ENCODE measurements around the gene UNC13D. TPM values are rescaled to one million over a fixed set of nuclear protein-coding genes. Genes with fewer than 3 reads are reported as not detected.
A peak's percentile ranks its signal among the peaks of the same experiment; 100 is the strongest.

The UNC13D gene
- total and polyA plus RNA-seq, 7 experiments from 2014 or later, result 44.5 to 201 (median 149) TPM

- ChIA-PET POLR2A (interaction anchor here (0.6 to 2.1 kb wide), 10 partner anchors 9 to 67 kb away, joined by 4 to 8 read pairs (median 6); partner anchors contain the start of genes GALK1, TRIM65 and WBP2), CTCF (interaction anchor here (1.0 to 4.1 kb wide), 5 partner anchors 15 to 80 kb away, joined by 3 to 17 read pairs (median 4); partner anchors contain the start of gene UNC13D)
- Mint-ChIP-seq H3K4me3 (no peak overlapping the region), H3K9me3 (no peaks in the 10 kb centered on the region), H3K27me3 (no peaks in the 10 kb centered on the region), H3K27ac (peak overlapping the region in 4 of 9 donors; percentile 8 to 62 (median 22)), H3K36me3 (peaks cover 0 to 18% (median 3%) of the 10 kb centered on the region in 5 donors), H3K4me1 (peaks cover 24 to 35% (median 30%) of the 10 kb centered on the region in 7 donors)
- Histone ChIP-seq H3K9me3 (ENCODE audit: control insufficient read depth in 2 of 3, low read length in 3 of 3) (no peaks in the 10 kb centered on the region), H3K36me3 (ENCODE audit: control insufficient read depth in 2 of 3, insufficient read depth in 3 of 3, low read length in 3 of 3) (peaks cover 7 to 73% (median 20%) of the 10 kb centered on the region in 3 experiments), H3K4me1 (ENCODE audit: control insufficient read depth in 2 of 2, insufficient read depth in 2 of 2, low read length in 2 of 2) (peaks cover 28 to 31% of the 10 kb centered on the region in 2 donors), H3K27me3 (ENCODE audit: control insufficient read depth in 2 of 2, insufficient read depth in 2 of 2, low read length in 2 of 2) (no peaks in the 10 kb centered on the region), H3K4me3 (ENCODE audit: low read length) (no peak overlapping the region), H3K27ac (ENCODE audit: low read depth, low read length) (no peak overlapping the region)
- ATAC-seq (no peak), DNase-seq (peak in 1 of 9 donors; percentile 4)
- intact Hi-C loops (cut with micrococcal nuclease), result loop anchor here in 1 of 2 donors (5.0 kb wide), 1 partner anchor 52 kb away; a partner anchor contains a TSS
Observed at GRCh38 chr17:75829747-75830146, 14.5 kb downstream of the UNC13D start.

DNA sequence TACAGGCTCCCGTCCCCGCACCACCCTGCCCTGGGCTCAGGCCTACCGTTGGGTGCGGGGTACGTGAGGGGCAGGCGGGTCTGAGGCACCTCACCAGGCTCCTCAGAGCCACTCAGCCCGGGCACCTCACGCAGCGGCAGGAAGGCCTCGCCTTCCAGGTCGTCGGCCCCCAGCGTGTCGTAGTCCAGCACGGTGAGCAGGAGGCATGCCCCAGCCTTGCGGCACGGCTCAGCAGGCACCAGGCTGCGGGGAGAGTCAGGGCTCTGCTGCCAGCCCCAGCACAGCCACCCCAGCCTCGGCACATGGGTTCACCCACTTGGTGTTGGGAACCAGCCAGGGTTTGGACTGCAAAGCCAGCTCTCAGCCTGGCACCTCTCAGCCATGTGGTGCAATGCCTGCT is 15.5 kb downstream of the UNC13D start:
- Mint-ChIP-seq H3K27ac (no peak overlapping the region), H3K9me3 (no peaks in the 10 kb centered on the region), H3K36me3 (peaks cover 0 to 13% (median 3%) of the 10 kb centered on the region in 5 donors), H3K4me1 (peaks cover 17 to 27% (median 22%) of the 10 kb centered on the region in 7 donors), H3K27me3 (no peaks in the 10 kb centered on the region), H3K4me3 (no peak overlapping the region)
- peak in 1 of 9 donors; percentile 5 for DNase-seq
- no peaks in the 10 kb centered on the region for H3K27me3 ChIP-seq (ENCODE audit: control insufficient read depth in 2 of 2, insufficient read depth in 2 of 2, low read length in 2 of 2)
- H3K4me1 ChIP-seq (ENCODE audit: control insufficient read depth in 2 of 2, insufficient read depth in 2 of 2, low read length in 2 of 2), result peaks cover 18 to 21% of the 10 kb centered on the region in 2 donors
- intact Hi-C loops (cut with micrococcal nuclease), result loop anchor here in 1 of 2 donors (5.0 kb wide), 1 partner anchor 51 kb away; a partner anchor contains a TSS
- H3K4me3 ChIP-seq (ENCODE audit: low read length), result no peak overlapping the region
- CTCF ChIA-PET, result interaction anchor here (0.8 to 4.7 kb wide), 4 partner anchors 12 to 75 kb away, joined by 3 to 30 read pairs (median 10); partner anchors contain the start of gene UNK
- H3K9me3 ChIP-seq (ENCODE audit: control insufficient read depth in 2 of 3, low read length in 3 of 3), result no peaks in the 10 kb centered on the region
- POLR2A ChIA-PET, result interaction anchor here (1.0 to 8.6 kb wide), 8 partner anchors 10 to 75 kb away, joined by 4 to 77 read pairs (median 6); partner anchors contain the start of genes GALK1, UNC13D and WBP2
- no peak for ATAC-seq
- H3K27ac ChIP-seq (ENCODE audit: low read depth, low read length), result peak overlapping the region; percentile 67
- H3K36me3 ChIP-seq (ENCODE audit: control insufficient read depth in 2 of 3, insufficient read depth in 3 of 3, low read length in 3 of 3), result peaks cover 4 to 72% (median 14%) of the 10 kb centered on the region in 3 experiments

- H3K36me3 Mint-ChIP-seq, result peaks cover 0 to 10% (median 0%) of the 10 kb centered on the region in 5 donors
- peaks cover 11 to 14% of the 10 kb centered on the region in 2 donors for H3K4me1 ChIP-seq (ENCODE audit: control insufficient read depth in 2 of 2, insufficient read depth in 2 of 2, low read length in 2 of 2)
- no peaks in the 10 kb centered on the region for H3K27me3 ChIP-seq (ENCODE audit: control insufficient read depth in 2 of 2, insufficient read depth in 2 of 2, low read length in 2 of 2)
- H3K27ac Mint-ChIP-seq, result peak overlapping the region; percentile 25 to 91 (median 76)
- ATAC-seq (peak; percentile 29), DNase-seq (peak in 1 of 9 donors; percentile 27)
- peak overlapping the region; percentile 67 for H3K27ac ChIP-seq (ENCODE audit: low read depth, low read length)
- CTCF ChIA-PET, result interaction anchor here (0.6 to 4.7 kb wide), 7 partner anchors 13 to 75 kb away, joined by 3 to 30 read pairs (median 8); partner anchors contain the start of genes GALK1, UNK and WBP2
- H3K9me3 ChIP-seq (ENCODE audit: control insufficient read depth in 2 of 3, low read length in 3 of 3), result no peaks in the 10 kb centered on the region
- peak overlapping the region; percentile 30 for H3K4me3 ChIP-seq (ENCODE audit: low read length)
- peak overlapping the region; percentile 37 to 74 (median 54) for H3K4me3 Mint-ChIP-seq
- H3K27me3 Mint-ChIP-seq, result no peaks in the 10 kb centered on the region
- no peaks in the 10 kb centered on the region for H3K9me3 Mint-ChIP-seq
- H3K36me3 ChIP-seq (ENCODE audit: control insufficient read depth in 2 of 3, insufficient read depth in 3 of 3, low read length in 3 of 3), result peaks cover 0 to 75% (median 12%) of the 10 kb centered on the region in 3 experiments
- peaks cover 10 to 20% (median 15%) of the 10 kb centered on the region in 7 donors for H3K4me1 Mint-ChIP-seq
- intact Hi-C loops (cut with micrococcal nuclease), result loop anchor here in 1 of 2 donors (5.0 kb wide), 1 partner anchor 51 kb away; a partner anchor contains a TSS
- POLR2A ChIA-PET, result interaction anchor here (0.7 to 8.6 kb wide), 7 partner anchors 16 to 845 kb away, joined by 3 to 77 read pairs (median 6); partner anchors contain the start of genes UNC13D and WBP2
Observed at GRCh38 chr17:75828076-75828400, 16.2 kb downstream of the UNC13D start.

- ChIA-PET POLR2A (interaction anchor here (0.7 to 8.6 kb wide), 11 partner anchors 12 to 845 kb away, joined by 3 to 77 read pairs (median 4); partner anchors contain the start of genes GALK1, UNC13D, UNK and WBP2), CTCF (interaction anchor here (0.6 to 4.7 kb wide), 8 partner anchors 13 to 84 kb away, joined by 3 to 30 read pairs (median 8); partner anchors contain the start of genes GALK1, TRIM47, UNK and WBP2)
- DNase-seq (peak; percentile 41 to 66 (median 61)), ATAC-seq (peak; percentile 76)
- Histone ChIP-seq H3K27me3 (ENCODE audit: control insufficient read depth in 2 of 2, insufficient read depth in 2 of 2, low read length in 2 of 2) (no peaks in the 10 kb centered on the region), H3K4me1 (ENCODE audit: control insufficient read depth in 2 of 2, insufficient read depth in 2 of 2, low read length in 2 of 2) (peaks cover 8% of the 10 kb centered on the region in 2 donors), H3K4me3 (ENCODE audit: low read length) (peak overlapping the region; percentile 30), H3K9me3 (ENCODE audit: control insufficient read depth in 2 of 3, low read length in 3 of 3) (no peaks in the 10 kb centered on the region), H3K36me3 (ENCODE audit: control insufficient read depth in 2 of 3, insufficient read depth in 3 of 3, low read length in 3 of 3) (peaks cover 0 to 81% (median 12%) of the 10 kb centered on the region in 3 experiments), H3K27ac (ENCODE audit: low read depth, low read length) (peak overlapping the region; percentile 67)
- Mint-ChIP-seq H3K36me3 (peaks cover 0 to 9% (median 0%) of the 10 kb centered on the region in 5 donors), H3K9me3 (no peaks in the 10 kb centered on the region), H3K4me3 (peak overlapping the region; percentile 37 to 74 (median 56)), H3K27me3 (no peaks in the 10 kb centered on the region), H3K27ac (peak overlapping the region; percentile 6 to 91 (median 76)), H3K4me1 (peaks cover 6 to 16% (median 11%) of the 10 kb centered on the region in 7 donors)
- intact Hi-C loops (cut with micrococcal nuclease), result loop anchor here (1.0 to 5.0 kb wide), 6 partner anchors 16 to 73 kb away; partner anchors contain the start of genes UNK (in 1 of the 2) and WBP2 (in 1 of the 2)
Observed at GRCh38 chr17:75827308-75828075, 16.7 kb downstream of the UNC13D start.

GRCh38 chr17:75826561-75827307 is 17.5 kb downstream of the UNC13D start:
- Mint-ChIP-seq H3K27ac (peak overlapping the region in 5 of 9 donors; percentile 6 to 91 (median 23)), H3K36me3 (peaks cover 0 to 4% (median 0%) of the 10 kb centered on the region in 5 donors), H3K4me3 (peak overlapping the region in 1 of 10 donors; percentile 66), H3K9me3 (no peaks in the 10 kb centered on the region), H3K27me3 (no peaks in the 10 kb centered on the region), H3K4me1 (peaks cover 7 to 17% (median 12%) of the 10 kb centered on the region in 7 donors)
- Histone ChIP-seq H3K27ac (ENCODE audit: low read depth, low read length) (peak overlapping the region; percentile 67), H3K4me3 (ENCODE audit: low read length) (no peak overlapping the region), H3K4me1 (ENCODE audit: control insufficient read depth in 2 of 2, insufficient read depth in 2 of 2, low read length in 2 of 2) (peaks cover 9 to 10% of the 10 kb centered on the region in 2 donors), H3K9me3 (ENCODE audit: control insufficient read depth in 2 of 3, low read length in 3 of 3) (no peaks in the 10 kb centered on the region), H3K36me3 (ENCODE audit: control insufficient read depth in 2 of 3, insufficient read depth in 3 of 3, low read length in 3 of 3) (peaks cover 0 to 83% (median 12%) of the 10 kb centered on the region in 3 experiments), H3K27me3 (ENCODE audit: control insufficient read depth in 2 of 2, insufficient read depth in 2 of 2, low read length in 2 of 2) (no peaks in the 10 kb centered on the region)
- ChIA-PET POLR2A (interaction anchor here (0.7 to 8.6 kb wide), 10 partner anchors 13 to 73 kb away, joined by 3 to 77 read pairs (median 4); partner anchors contain the start of genes GALK1, UNC13D, UNK and WBP2), CTCF (interaction anchor here (0.6 to 4.7 kb wide), 7 partner anchors 27 to 84 kb away, joined by 3 to 30 read pairs (median 8); partner anchors contain the start of genes GALK1, TRIM47, UNK and WBP2)
- ATAC-seq, result no peak
- intact Hi-C loops (cut with micrococcal nuclease), result loop anchor here (1.0 to 5.0 kb wide), 6 partner anchors 17 to 72 kb away; partner anchors contain the start of genes UNK (in 1 of the 2) and WBP2 (in 1 of the 2)
- DNase-seq, result peak in 1 of 9 donors; percentile 5

Measured in naive thymus-derived CD4-positive, alpha-beta T cell (primary cell).